Thyroid gland (tissue), 4 donors: ENCODE results near the gene METTL14.

Experiments used
- POLR2A ChIP-seq, 2 donors: fragments of 450-650 bp; IDR thresholded peaks; one replicate each; pipeline ENCODE4 v1.6.1; 2017; ENCODE audit warnings: antibody characterized with exemption in 2 of 2, mild to moderate bottlenecking in 2 of 2, moderate library complexity in 1 of 2
- TF ChIP-seq, protein P1 (sequence below), 6 experiments: fragments of 200-600 bp in 3 of 6; fragments of 450-650 bp in 3 of 6; sonication (generic) in 3 of 6; IDR thresholded peaks; one replicate each; pipeline ENCODE4 v1.5.1; 2016 to 2019; ENCODE audit warnings: antibody characterized with exemption in 6 of 6, mild to moderate bottlenecking in 2 of 6, inconsistent platforms in 1 of 6, moderate library complexity in 1 of 6

DNA sequence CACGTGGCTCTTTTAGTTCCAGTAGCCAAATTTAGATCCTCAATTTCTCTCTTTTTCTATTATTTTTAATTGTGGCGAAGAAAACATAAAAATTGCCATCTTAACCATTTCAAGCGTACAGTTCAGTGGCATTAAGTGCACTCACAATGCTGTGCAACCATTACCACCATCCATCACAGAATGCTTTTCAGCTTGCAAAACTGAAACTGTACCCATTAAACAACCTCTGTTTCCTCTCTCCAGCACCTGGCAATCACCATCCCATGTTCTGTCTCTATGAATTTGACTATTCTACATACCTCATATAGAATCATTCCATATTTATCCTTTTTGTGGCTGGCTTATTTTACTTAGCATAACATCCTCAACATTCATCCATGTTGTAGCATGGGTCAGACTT, 74.9 kb downstream of the METTL14 start:
- TF ChIP-seq, protein P1, sequence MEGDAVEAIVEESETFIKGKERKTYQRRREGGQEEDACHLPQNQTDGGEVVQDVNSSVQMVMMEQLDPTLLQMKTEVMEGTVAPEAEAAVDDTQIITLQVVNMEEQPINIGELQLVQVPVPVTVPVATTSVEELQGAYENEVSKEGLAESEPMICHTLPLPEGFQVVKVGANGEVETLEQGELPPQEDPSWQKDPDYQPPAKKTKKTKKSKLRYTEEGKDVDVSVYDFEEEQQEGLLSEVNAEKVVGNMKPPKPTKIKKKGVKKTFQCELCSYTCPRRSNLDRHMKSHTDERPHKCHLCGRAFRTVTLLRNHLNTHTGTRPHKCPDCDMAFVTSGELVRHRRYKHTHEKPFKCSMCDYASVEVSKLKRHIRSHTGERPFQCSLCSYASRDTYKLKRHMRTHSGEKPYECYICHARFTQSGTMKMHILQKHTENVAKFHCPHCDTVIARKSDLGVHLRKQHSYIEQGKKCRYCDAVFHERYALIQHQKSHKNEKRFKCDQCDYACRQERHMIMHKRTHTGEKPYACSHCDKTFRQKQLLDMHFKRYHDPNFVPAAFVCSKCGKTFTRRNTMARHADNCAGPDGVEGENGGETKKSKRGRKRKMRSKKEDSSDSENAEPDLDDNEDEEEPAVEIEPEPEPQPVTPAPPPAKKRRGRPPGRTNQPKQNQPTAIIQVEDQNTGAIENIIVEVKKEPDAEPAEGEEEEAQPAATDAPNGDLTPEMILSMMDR (IDR thresholded peaks at IDR 0.05): no peak
- no peak for TF ChIP-seq POLR2A (IDR thresholded peaks at IDR 0.05)
